PC-3 (cell line): ENCODE measurements around the gene ZBTB11. TPM values are rescaled to one million over a fixed set of nuclear protein-coding genes. Genes with fewer than 3 reads are reported as not detected.

Source experiments
- ATAC-seq: fragments of 200-7000 bp; cut with Tn5 transposase; 2 replicates; pipeline ENCODE4 v1.9.1; 2020; ENCODE audit warnings: mild to moderate bottlenecking, moderate library complexity
- BruUV-seq: library from RNA; stranded (reverse); fragments of 400-500 nt; replicated peaks from 2 replicates; lab custom pipeline; 2021; lab: Mats Ljungman, UMichigan
- CTCF ChIA-PET: fragments of 300-600 bp; sonication (Branson Sonifier 250); formaldehyde crosslinking; loops from one replicate; lab custom pipeline; 2022; ENCODE audit warnings: antibody characterized with exemption; lab: Charles Lee
- POLR2A ChIA-PET: fragments of 300-600 bp; sonication (Branson Sonifier 250); formaldehyde crosslinking; loops from one replicate; lab custom pipeline; 2022; ENCODE audit warnings: antibody characterized with exemption; ENCODE audit not compliant: unreplicated experiment; lab: Charles Lee
- DNase-seq: peaks from one replicate; pipeline ENCODE4 v3.0.0-alpha.2; 2015
- H2AFZ ChIP-seq: fragments of 300-600 bp; sonication (generic); 2 replicates; pipeline ENCODE4 v1.6.0; 2016; ENCODE audit warnings: antibody characterized with exemption, low read length
- H3F3A ChIP-seq: fragments of 300-600 bp; sonication (generic); one replicate; pipeline ENCODE4 v1.6.0; 2017; ENCODE audit warnings: antibody characterized with exemption, low read length, control low read depth, mild to moderate bottlenecking; ENCODE audit not compliant: unreplicated experiment
- H3K27ac ChIP-seq: fragments of 300-600 bp; sonication (generic); 2 replicates; pipeline ENCODE4 v1.5.1; 2016; ENCODE audit warnings: mild to moderate bottlenecking, low read length
- H3K27me3 ChIP-seq: fragments of 300-600 bp; sonication (generic); 2 replicates; pipeline ENCODE4 v1.6.1; 2016; ENCODE audit warnings: low read length, mixed read lengths
- H3K36me3 ChIP-seq: fragments of 300-600 bp; sonication (generic); 2 replicates; pipeline ENCODE4 v1.6.1; 2016; ENCODE audit warnings: low read depth, mixed run types, low read length, mixed read lengths
- H3K4me1 ChIP-seq: fragments of 300-600 bp; sonication (generic); 2 replicates; pipeline ENCODE4 v1.5.1; 2016; ENCODE audit warnings: low read length; ENCODE audit not compliant: insufficient read depth
- H3K4me2 ChIP-seq: fragments of 300-600 bp; sonication (generic); 2 replicates; pipeline ENCODE4 v1.6.0; 2016; ENCODE audit warnings: low read length
- H3K4me3 ChIP-seq: fragments of 300-600 bp; sonication (generic); 2 replicates; pipeline ENCODE4 v1.5.1; 2016; ENCODE audit warnings: mild to moderate bottlenecking, low read length, mixed read lengths
- H3K79me2 ChIP-seq: fragments of 300-600 bp; sonication (generic); 2 replicates; pipeline ENCODE4 v1.6.1; 2017; ENCODE audit warnings: low read length, mixed read lengths
- H3K9ac ChIP-seq: fragments of 300-600 bp; sonication (generic); 2 replicates; pipeline ENCODE4 v1.6.0; 2016; ENCODE audit warnings: mild to moderate bottlenecking, low read length
- H3K9me2 ChIP-seq: fragments of 300-600 bp; sonication (generic); replicated peaks from 2 replicates; pipeline ENCODE4 v1.6.1; 2016; ENCODE audit warnings: mixed run types, low read length, mixed read lengths
- H3K9me3 ChIP-seq: fragments of 300-600 bp; sonication (generic); 2 replicates; pipeline ENCODE4 v1.6.1; 2016; ENCODE audit warnings: low read length, mixed read lengths
- H4K20me1 ChIP-seq: fragments of 300-600 bp; sonication (generic); 2 replicates; pipeline ENCODE4 v1.6.1; 2016; ENCODE audit warnings: low read length, mixed read lengths
- EZH2 ChIP-seq: fragments of 300-600 bp; sonication (generic); IDR thresholded peaks from one replicate; pipeline ENCODE4 v1.6.1; 2017; ENCODE audit warnings: antibody characterized with exemption, mild to moderate bottlenecking, low read length; ENCODE audit not compliant: unreplicated experiment
- EZH2phosphoT487 ChIP-seq: fragments of 300-600 bp; sonication (generic); IDR thresholded peaks from 2 replicates; pipeline ENCODE4 v1.6.1; 2018; ENCODE audit warnings: mild to moderate bottlenecking, antibody characterized with exemption, low read length, borderline replicate concordance
- intact Hi-C: fragments of 100-400 bp; cut with micrococcal nuclease; formaldehyde crosslinking; loops from 2 replicates; pipeline ENCODE4 v1.9.0; 2023
- total RNA-seq: library from RNA; depleted of rRNA; stranded (reverse); fragments of >200 nt; gene quantifications from 2 replicates; pipeline ENCODE4 v1.2.3, GENCODE V29; 2014
- TF ChIP-seq, protein P1 (sequence below): fragments of 300-600 bp; sonication (generic); conservative IDR thresholded peaks from 2 replicates; pipeline ENCODE4 v1.5.1; 2017; ENCODE audit warnings: antibody characterized with exemption, low read depth, mild to moderate bottlenecking, low read length

ZBTB11 gene
- total RNA-seq, 1 experiment from 2014 or later, result 27.6 TPM

GRCh38 chr3:101689286-101689685 is 12.4 kb upstream of the ZBTB11 start:
- Histone ChIP-seq H2AFZ (no peak overlapping the region), H3K4me1 (peaks cover 15% of the 10 kb centered on the region), H3K27ac (no peak overlapping the region), H3K27me3 (no peaks in the 10 kb centered on the region), H3K9me2 (no peaks in the 10 kb centered on the region), H3K4me2 (no peak overlapping the region), H3K36me3 (peaks cover 16% of the 10 kb centered on the region), H4K20me1 (peaks cover 18% of the 10 kb centered on the region), H3K4me3 (no peak overlapping the region), H3K9ac (no peak overlapping the region), H3K79me2 (peaks cover 23% of the 10 kb centered on the region), H3K9me3 (no peaks in the 10 kb centered on the region), H3F3A (no peaks in the 10 kb centered on the region)
- no TSS peak for BruUV-seq
- TF ChIP-seq EZH2, result no peak
- TF ChIP-seq EZH2phosphoT487, result no peak
- TF ChIP-seq, protein P1, sequence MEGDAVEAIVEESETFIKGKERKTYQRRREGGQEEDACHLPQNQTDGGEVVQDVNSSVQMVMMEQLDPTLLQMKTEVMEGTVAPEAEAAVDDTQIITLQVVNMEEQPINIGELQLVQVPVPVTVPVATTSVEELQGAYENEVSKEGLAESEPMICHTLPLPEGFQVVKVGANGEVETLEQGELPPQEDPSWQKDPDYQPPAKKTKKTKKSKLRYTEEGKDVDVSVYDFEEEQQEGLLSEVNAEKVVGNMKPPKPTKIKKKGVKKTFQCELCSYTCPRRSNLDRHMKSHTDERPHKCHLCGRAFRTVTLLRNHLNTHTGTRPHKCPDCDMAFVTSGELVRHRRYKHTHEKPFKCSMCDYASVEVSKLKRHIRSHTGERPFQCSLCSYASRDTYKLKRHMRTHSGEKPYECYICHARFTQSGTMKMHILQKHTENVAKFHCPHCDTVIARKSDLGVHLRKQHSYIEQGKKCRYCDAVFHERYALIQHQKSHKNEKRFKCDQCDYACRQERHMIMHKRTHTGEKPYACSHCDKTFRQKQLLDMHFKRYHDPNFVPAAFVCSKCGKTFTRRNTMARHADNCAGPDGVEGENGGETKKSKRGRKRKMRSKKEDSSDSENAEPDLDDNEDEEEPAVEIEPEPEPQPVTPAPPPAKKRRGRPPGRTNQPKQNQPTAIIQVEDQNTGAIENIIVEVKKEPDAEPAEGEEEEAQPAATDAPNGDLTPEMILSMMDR, result no peak
- POLR2A ChIA-PET, result no interaction called here
- ATAC-seq, result no peak
- CTCF ChIA-PET, result no interaction called here
- intact Hi-C loops, result loop anchor here (5.0 kb wide), 1 partner anchor 33 kb away; the partner anchor contains the start of gene CEP97
- no peak for DNase-seq

- H2AFZ ChIP-seq, result peak overlapping the region; percentile 56
- intact Hi-C loops, result loop anchor here (5.0 kb wide), 1 partner anchor 35 kb away; the partner anchor contains the start of gene CEP97
Measured at GRCh38 chr3:101687142-101687931, 10.4 kb upstream of the ZBTB11 start.

More at GRCh38 chr3:101687142-101687931, 10.4 kb upstream of the ZBTB11 start:
- Histone ChIP-seq H3F3A (no peaks in the 10 kb centered on the region), H3K4me1 (peaks cover 27% of the 10 kb centered on the region), H3K4me2 (peak overlapping the region; percentile 96), H3K27me3 (no peaks in the 10 kb centered on the region), H3K9me2 (no peaks in the 10 kb centered on the region), H3K36me3 (peaks cover 34% of the 10 kb centered on the region), H4K20me1 (peaks cover 35% of the 10 kb centered on the region), H3K9me3 (no peaks in the 10 kb centered on the region), H3K27ac (peak overlapping the region; percentile 69), H3K79me2 (peaks cover 43% of the 10 kb centered on the region), H3K4me3 (peak overlapping the region; percentile 89), H3K9ac (peak overlapping the region; percentile 97)
- TF ChIP-seq, protein P1, result no peak
- TF ChIP-seq EZH2phosphoT487, result no peak
- TF ChIP-seq EZH2, result no peak
- CTCF ChIA-PET, result no interaction called here
- TSS peak; percentile 82 for BruUV-seq
- POLR2A ChIA-PET, result interaction anchor here (0.6 to 1.1 kb wide), 3 partner anchors 10 to 319 kb away, joined by 3 to 5 read pairs (median 5); no protein-coding TSS in a partner anchor
- peak; percentile 39 for DNase-seq
- peak; percentile 35 for ATAC-seq
